ENCODE data around the gene C1QTNF9B. TPM values are rescaled to one million over a fixed set of nuclear protein-coding genes. Genes with fewer than 3 reads are reported as not detected.

Gene C1QTNF9B
- total and polyA plus RNA-seq, 2 of the 8 experiments (the other 6 are each of a cell fraction or from before 2014, with no cell fraction given) = 0.11 TPM; not detected in 1

DNA sequence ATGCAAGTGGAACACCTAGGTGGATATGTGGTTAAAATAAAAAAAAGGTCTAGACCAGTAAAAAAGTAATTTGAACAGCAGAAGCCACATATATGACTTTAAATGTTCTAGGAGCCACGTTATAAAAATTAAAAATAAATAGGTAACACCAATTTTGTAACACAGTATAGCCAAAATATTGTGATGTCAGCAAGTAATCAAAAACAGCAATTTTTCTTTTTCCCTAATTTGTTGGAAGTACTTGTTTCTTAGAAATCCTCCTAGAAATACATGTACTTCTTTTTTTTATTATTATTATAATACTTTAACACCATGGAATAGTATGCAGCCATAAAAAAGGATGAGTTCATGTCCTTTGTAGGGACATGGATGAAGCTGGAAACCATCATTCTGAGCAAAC, 25.7 kb upstream of the C1QTNF9B start:
- no peak overlapping the region for H3K4me2 ChIP-seq (ENCODE audit: insufficient read depth in 1 of 2, low read depth in 2 of 2, low read length in 2 of 2)
- 88% methylated on average over 1 of the region's 1 CpG; no CpG with 5 or more reads in 1 of the 2 experiments for WGBS, 2 experiments (ENCODE audit: extremely low coverage in 1 of 2, insufficient coverage in 1 of 2, insufficient read length in 1 of 2, insufficient replicate concordance in 2 of 2, low coverage in 1 of 2, low lambda C conversion rate in 2 of 2, missing lambda C conversion rate in 1 of 2)
- no peak overlapping the region for H3K18ac ChIP-seq (ENCODE audit: extremely low read depth, low read length)
- H3K56ac ChIP-seq (replicated peaks; ENCODE audit: insufficient read length, low read depth, low read length) = no peak overlapping the region
- no peak overlapping the region for H2BK20ac ChIP-seq (ENCODE audit: low read length)
- no peak overlapping the region for H4K91ac ChIP-seq (replicated peaks; ENCODE audit: insufficient read length, low read length)
- H2BK15ac ChIP-seq (ENCODE audit: low read length) = no peak overlapping the region
- no peaks in the 10 kb centered on the region for H3K79me2 ChIP-seq (ENCODE audit: control insufficient read depth in 1 of 2, insufficient read depth in 2 of 2, low read length in 2 of 2)
- no peak overlapping the region for H4K8ac ChIP-seq (ENCODE audit: extremely low read depth, insufficient read depth, low read length)
- no peak overlapping the region for H3K14ac ChIP-seq (ENCODE audit: insufficient read length)
- no peak overlapping the region for H3K27ac ChIP-seq (ENCODE audit: low read depth, low read length)
- no peak overlapping the region for H3K23ac ChIP-seq (ENCODE audit: insufficient read length)
- no peaks in the 10 kb centered on the region for H3K23me2 ChIP-seq (ENCODE audit: low read depth, low read length)
- no peak for DNase-seq (ENCODE audit: low read depth in 1 of 2, low spot score in 2 of 2)
- H3K9ac ChIP-seq (replicated peaks in 1 of 4; ENCODE audit: extremely low read depth in 1 of 4, low read depth in 3 of 4, low read length in 3 of 4) = no peak overlapping the region
- no peaks in the 10 kb centered on the region for H3K27me3 ChIP-seq (replicated peaks in 1 of 4; ENCODE audit: control insufficient read depth in 3 of 4, extremely low read depth in 1 of 4, insufficient read depth in 3 of 4, low read length in 3 of 4)
- no peaks in the 10 kb centered on the region for H3K79me1 ChIP-seq (ENCODE audit: low read depth, low read length)
- no peak overlapping the region for H3K4ac ChIP-seq (replicated peaks; ENCODE audit: insufficient read length, low read depth, low read length)
- H3K4me3 ChIP-seq (ENCODE audit: extremely low read depth in 1 of 4, insufficient read depth in 2 of 4, low read depth in 3 of 4, low read length in 4 of 4) = no peak overlapping the region
- H2AK5ac ChIP-seq (ENCODE audit: low read depth, low read length) = no peak overlapping the region
- H3K4me1 ChIP-seq (replicated peaks in 1 of 4; ENCODE audit: control insufficient read depth in 3 of 4, insufficient read depth in 4 of 4, low read length in 3 of 4) = peaks cover 0 to 6% (median 4%) of the 10 kb centered on the region in 4 experiments; a peak in 3 of 7 replicates
- H2BK5ac ChIP-seq (ENCODE audit: low read depth, low read length) = no peak overlapping the region
- ChIA-PET POLR2A (ENCODE audit: partially characterized antibody) (no interaction called here), CTCF (ENCODE audit: partially characterized antibody) (interaction anchor here (0.9 to 4.9 kb wide), 5 partner anchors 15 to 296 kb away, joined by 3 to 37 read pairs (median 4); no protein-coding TSS in a partner anchor)
- H2BK120ac ChIP-seq (replicated peaks; ENCODE audit: low read depth, low read length) = no peak overlapping the region
- H4K20me1 ChIP-seq (replicated peaks in 1 of 2; ENCODE audit: control insufficient read depth in 1 of 2, insufficient read depth in 2 of 2, low read length in 2 of 2) = no peaks in the 10 kb centered on the region
- no peaks in the 10 kb centered on the region for H3K36me3 ChIP-seq (ENCODE audit: control insufficient read depth in 2 of 4, insufficient read depth in 4 of 4, low read length in 3 of 4)
- no peaks in the 10 kb centered on the region for H3K9me3 ChIP-seq (ENCODE audit: insufficient read depth in 2 of 2, low read depth in 1 of 2, low read length in 1 of 2)
- H2AFZ ChIP-seq (ENCODE audit: low read length) = no peak overlapping the region
- H4K5ac ChIP-seq (ENCODE audit: insufficient read length, low read depth, low read length) = no peak overlapping the region
- no peak overlapping the region for H2BK12ac ChIP-seq (ENCODE audit: low read depth, low read length)
- FAIRE-seq = no peak
- TF ChIP-seq NANOG (IDR thresholded peaks at IDR 0.05; ENCODE audit: insufficient read depth, low read depth, low read length, poor library complexity, severe bottlenecking) = no peak
- no peak for TF ChIP-seq SIN3A (conservative IDR thresholded peaks at IDR 0.05 in 1 of 2, IDR thresholded peaks at IDR 0.05 in 1 of 2; ENCODE audit: low read depth in 1 of 2, low read length in 2 of 2)
- no peak for TF ChIP-seq RFX5 (IDR thresholded peaks at IDR 0.05; ENCODE audit: borderline replicate concordance, low read depth, low read length)
- TF ChIP-seq ATF2 (IDR thresholded peaks at IDR 0.05; ENCODE audit: low read length) = no peak
